Hematopoietic multipotent progenitor cell treated with erythropoietin and hydrocortisone succinate and interleukin-3 and kit ligand, for 15 days (in vitro differentiated cells): ENCODE data around the gene KLHL17.

ENCODE experiments used
- DNase-seq: peaks from one replicate; pipeline ENCODE4 v3.0.0-alpha.2; 2015; ENCODE audit warnings: low spot score

Gene KLHL17

GRCh38 chr1:952603-953002 lies 7.8 kb upstream of the KLHL17 start:
- DNase-seq, result no peak

- no peak for DNase-seq
Measured at GRCh38 chr1:953524-954320, 6.7 kb upstream of the KLHL17 start.

GRCh38 chr1:954927-955326 lies 5.5 kb upstream of the KLHL17 start:
- no peak for DNase-seq

GRCh38 chr1:955474-955873 lies 4.9 kb upstream of the KLHL17 start:
- DNase-seq, result no peak

- DNase-seq, result no peak
Measured at GRCh38 chr1:956636-957035, 3.7 kb upstream of the KLHL17 start.

- DNase-seq, result peak; percentile 92
Measured at GRCh38 chr1:958823-959730, 1.3 kb upstream of the KLHL17 start, which contains the start of gene NOC2L. Gene NOC2L, minus strand, starts transcription at chr1:959256. Its CDS starts 16 bp downstream, at chr1:959240.

- DNase-seq, result no peak
Measured at GRCh38 chr1:959731-960362, 537 bp upstream of the KLHL17 start.

GRCh38 chr1:961132-961669 lies 817 bp downstream of the KLHL17 start:
- DNase-seq, result no peak

- no peak for DNase-seq
Measured at GRCh38 chr1:962381-963300, 2.3 kb downstream of the KLHL17 start.

GRCh38 chr1:963301-963651 lies 2.9 kb downstream of the KLHL17 start:
- no peak for DNase-seq

GRCh38 chr1:963746-964525 lies 3.6 kb downstream of the KLHL17 start:
- no peak for DNase-seq

- DNase-seq, result no peak
Measured at GRCh38 chr1:964691-965525, 4.5 kb downstream of the KLHL17 start.

- no peak for DNase-seq
Measured at GRCh38 chr1:965526-966134, 5.2 kb downstream of the KLHL17 start.

GRCh38 chr1:966135-966703 lies 5.8 kb downstream of the KLHL17 start, which contains the start of gene PLEKHN1:
Gene PLEKHN1, plus strand, starts transcription at chr1:966482. Its CDS starts 50 bp downstream, at chr1:966532.
- no peak for DNase-seq

GRCh38 chr1:966704-967300 lies 6.4 kb downstream of the KLHL17 start:
- peak; percentile 36 for DNase-seq

GRCh38 chr1:967466-968343 lies 7.3 kb downstream of the KLHL17 start:
- DNase-seq, result no peak

GRCh38 chr1:969260-969855 lies 9.0 kb downstream of the KLHL17 start:
- no peak for DNase-seq
